ENCODE measurements around the gene CCDC92B.

Gene CCDC92B

DNA sequence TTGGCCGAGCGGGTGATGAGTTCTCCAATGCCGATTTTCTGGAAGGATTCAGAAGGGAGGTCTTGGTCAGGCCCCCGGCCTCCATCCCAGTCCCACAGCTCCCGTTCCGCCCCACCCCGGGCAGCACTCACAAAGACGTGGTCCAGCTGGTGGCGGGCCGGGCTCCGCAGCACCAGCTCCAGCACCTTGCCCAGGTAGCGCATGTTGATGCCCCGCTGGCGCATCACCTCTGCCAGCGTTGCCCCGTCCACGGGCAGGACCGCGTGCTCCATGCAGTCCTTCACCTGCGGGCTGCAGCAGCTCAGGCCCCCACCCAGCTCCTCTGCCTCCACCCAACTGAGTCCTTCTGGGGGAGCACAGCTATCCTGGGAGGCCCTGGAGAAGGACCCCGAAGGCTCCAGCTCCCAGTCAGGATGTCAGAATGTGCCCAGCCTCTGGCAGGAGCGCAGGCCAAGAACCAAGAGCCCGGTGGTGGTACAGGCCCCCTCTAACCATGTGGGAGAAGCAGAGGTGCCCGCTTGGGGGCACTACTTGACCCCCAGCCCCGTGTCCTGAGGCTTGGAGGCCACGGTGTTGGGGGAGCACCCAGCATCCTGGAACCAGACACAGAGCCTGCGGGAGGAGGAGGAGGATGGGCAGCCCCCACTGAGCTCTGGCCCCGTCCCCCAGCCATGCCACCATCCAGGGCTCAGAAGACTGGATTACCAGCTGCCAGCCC, 54.0 kb downstream of the CCDC92B start:
- in situ Hi-C loops (cut with HindIII; ENCODE audit: low pct_ligation_motif_present, low pct_unique_long_range_greater_than_20kb, low sequenced_read_pairs), result no loop called here
- DNase-seq, result no peak

DNA sequence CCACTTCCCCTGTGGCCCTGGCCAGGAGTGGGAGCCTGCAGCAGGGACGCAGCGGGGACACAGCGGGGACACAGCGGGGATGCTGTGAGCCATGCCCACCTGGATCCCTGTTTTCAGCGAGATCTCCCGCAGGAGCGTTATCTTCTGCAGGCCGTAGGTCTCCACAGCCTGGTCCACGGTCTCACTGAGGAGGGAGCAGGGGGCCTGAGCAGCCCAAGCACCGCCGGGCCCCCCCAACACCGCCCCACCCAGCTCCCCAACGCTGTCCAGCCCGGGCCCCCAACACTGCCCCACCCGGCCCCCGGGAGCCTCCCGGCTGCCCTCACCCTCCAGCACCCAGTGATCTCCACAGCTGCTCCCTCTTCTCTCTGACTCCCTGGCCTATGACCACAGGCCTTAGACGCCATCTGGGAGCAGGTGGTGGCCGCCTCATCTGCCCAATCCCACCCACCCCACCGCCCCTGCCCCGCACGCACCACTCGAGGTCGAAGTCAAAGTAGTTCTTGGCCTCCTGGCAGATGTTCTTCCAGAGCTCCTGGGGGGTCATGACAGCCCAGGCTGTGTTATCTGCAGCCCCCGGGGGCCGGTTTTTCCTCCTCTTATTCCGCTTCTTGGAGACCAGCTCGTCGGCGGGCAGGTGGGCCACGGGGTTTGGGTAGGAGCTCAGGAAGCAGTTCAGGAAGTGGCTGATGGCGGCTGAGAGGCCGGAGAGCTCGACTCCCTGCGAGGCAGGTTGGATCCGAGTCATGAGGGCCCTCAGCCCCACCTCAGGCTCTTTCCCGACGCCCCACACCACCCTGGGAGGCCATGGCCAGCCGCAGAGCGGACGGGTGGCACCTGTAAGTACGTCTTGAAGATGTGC, 54.8 kb downstream of the CCDC92B start:
- DNase-seq, result no peak

DNA sequence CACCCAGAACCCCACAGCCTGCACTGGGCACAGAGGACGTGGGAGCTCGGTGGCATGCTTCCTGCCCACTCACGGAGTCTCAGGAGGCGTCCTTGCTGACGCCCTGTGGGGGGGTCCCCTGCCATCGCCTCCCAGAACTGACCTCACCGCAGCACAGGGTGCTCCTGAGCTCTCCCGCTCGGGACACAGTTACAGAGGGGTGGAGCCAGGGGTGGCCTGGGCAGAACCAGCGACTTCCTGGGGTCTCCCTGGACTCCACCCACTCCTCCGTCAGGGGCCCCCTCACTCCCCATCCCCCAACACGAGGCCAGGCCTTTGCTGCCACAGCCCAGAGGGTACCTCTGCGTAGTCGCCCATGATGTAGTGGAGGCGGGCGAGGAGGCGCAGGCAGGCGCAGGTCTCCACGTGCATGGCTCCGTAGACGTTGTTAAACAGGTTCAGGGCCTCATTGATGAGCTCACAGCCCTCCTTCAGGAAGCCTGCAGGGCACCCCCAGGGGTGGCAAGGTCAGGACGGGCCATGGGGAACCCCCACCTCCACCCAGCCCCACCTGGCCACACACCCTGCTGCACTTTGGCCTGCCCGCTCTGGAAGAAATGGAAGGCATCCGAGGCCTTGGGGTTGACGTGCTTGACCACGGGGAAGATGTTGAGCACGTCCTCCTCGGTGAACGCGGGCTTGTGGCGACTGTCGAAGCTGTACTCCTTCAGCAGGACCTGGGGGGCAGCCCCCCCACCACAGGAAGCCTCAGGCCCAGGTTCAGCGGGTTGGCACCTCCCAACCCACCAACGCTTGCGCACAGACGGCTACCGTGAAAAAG, 55.7 kb downstream of the CCDC92B start:
- in situ Hi-C loops (cut with HindIII; ENCODE audit: low pct_ligation_motif_present, low pct_unique_long_range_greater_than_20kb, low sequenced_read_pairs), result no loop called here

More for the DNA sequence above, 54.8 kb downstream of the CCDC92B start:
- in situ Hi-C loops (cut with HindIII; ENCODE audit: low pct_ligation_motif_present, low pct_unique_long_range_greater_than_20kb, low sequenced_read_pairs), result no loop called here

GRCh38 chr17:2692781-2693135, 56.7 kb downstream of the CCDC92B start:
- DNase-seq, result no peak
- in situ Hi-C loops (cut with HindIII; ENCODE audit: low pct_ligation_motif_present, low pct_unique_long_range_greater_than_20kb, low sequenced_read_pairs), result no loop called here

More for the DNA sequence above, 55.7 kb downstream of the CCDC92B start:
- no peak for DNase-seq

DNA sequence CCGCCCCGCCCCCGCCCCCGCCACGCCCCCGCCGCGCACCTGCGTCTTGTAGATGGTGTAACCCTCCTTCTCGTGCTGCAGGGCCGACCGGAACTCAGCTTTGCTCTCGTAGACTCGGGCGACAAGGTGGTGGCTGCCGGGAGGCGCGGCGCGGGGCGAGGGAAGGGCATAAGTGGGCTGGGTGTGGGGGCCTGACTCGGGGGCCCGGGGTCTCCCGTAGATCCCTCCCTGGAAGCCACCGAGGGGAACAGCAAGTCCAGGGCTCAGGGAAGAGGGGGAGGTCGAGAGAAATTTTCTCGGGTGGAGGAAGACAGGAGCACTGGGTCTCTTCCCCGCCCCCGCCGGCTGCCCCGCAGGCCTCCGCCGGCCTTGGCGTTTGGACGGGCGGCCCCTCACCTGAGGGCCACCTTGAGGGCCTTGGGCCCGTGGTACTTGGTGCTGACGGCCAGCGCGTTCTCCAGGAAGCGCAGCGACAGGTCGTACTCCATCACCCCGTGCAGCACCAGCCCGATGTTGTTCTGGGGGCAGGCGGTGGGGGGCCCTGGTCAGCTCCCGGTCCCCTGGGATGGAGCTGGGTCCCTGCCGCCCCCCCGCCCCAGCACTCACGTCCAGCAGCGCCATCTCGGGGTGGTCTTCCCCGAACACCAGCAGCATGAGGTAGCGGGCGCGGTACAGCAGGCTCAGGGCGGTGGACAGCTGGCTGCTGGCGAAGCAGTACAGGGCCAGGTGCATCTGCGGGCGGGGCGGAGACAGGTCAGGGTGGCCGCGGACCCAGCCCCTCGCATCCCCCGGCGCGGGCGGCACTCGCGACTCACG, 57.3 kb downstream of the CCDC92B start:
- DNase-seq, result no peak
- in situ Hi-C loops (cut with HindIII; ENCODE audit: low pct_ligation_motif_present, low pct_unique_long_range_greater_than_20kb, low sequenced_read_pairs), result no loop called here

DNA sequence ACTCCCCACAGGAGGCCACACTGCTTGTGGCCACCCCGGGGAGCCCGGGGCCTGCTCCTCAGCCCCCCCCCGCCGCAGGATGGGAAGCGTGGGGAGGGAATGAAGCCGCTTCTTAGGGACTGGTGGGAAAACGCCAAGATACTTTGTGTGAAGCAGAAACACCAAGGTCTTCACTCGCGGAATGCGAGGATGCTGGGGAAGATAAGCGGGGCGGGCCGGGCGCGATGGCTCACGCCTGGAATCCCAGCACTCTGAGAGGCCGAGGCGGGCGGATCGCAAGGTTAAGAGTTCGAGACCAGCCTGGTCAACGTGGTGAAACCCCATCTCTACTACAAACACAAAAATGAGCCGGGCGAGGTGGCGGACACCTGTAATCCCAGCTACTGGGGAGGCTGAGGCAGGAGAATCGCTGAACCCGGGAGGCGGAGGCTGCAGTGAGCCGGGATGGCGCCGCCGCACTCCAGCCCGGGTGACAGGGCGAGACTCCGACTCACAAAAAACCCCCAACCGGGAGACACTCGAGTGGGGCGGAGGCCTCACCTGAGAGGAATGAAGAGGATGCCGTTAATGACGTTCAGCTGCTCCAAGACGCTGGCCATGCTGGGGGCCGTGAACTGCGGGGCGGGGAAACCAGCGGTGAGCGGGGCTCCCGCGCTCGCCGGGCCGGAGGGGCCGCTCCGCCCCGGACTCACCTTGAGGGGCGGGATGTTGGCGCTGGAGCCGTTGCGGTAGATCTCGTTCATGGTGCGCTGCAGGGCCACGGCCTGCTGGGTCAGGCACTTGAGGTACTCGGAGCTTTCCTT, 58.2 kb downstream of the CCDC92B start:
- no peak for DNase-seq
- in situ Hi-C loops (cut with HindIII; ENCODE audit: low pct_ligation_motif_present, low pct_unique_long_range_greater_than_20kb, low sequenced_read_pairs), result no loop called here

DNA sequence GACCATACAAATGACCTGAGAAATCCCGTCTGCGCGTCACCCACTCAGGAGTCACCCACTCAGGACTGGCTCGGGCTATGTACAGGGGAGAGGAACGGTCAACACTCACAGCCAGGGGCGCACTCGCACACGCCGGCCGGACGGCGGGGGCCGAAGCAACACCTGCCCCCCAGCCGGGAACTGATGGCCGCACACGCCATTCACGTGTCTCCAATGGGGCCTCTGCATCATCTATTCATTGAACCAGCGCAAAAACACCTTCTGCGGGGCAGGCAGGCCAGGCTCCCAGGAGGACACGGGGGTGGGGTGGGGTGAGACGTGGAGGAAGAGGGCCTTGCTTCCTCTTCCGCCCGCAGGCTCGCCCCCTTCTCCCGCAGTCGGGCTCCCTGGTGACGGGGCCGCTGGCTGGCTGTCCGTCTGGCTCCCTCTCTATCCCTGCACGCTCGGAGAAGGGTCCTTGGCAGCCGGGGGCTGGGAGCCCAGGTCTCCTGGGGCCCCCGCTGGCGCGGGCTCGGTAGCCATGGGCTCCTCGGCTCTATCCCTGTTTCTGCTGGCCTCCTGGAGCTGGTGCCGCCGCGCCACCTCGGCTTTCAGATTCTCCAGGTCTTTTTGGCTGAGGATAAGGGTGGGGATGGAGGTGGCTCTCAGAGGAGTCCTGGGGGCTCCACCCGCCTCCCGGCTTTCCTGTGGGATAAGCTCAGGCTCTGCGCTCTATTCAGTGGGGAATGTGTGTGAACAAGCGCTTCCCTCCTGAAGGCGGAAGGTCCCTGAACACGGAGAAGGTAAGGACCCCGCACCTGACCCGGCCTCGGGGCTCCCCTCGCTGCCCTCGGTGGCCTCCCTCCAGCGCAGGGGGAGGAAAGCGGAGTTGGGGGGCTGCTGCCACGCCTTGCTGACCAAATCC, 59.0 kb downstream of the CCDC92B start:
- in situ Hi-C loops (cut with HindIII; ENCODE audit: low pct_ligation_motif_present, low pct_unique_long_range_greater_than_20kb, low sequenced_read_pairs), result no loop called here
- DNase-seq, result no peak

DNA sequence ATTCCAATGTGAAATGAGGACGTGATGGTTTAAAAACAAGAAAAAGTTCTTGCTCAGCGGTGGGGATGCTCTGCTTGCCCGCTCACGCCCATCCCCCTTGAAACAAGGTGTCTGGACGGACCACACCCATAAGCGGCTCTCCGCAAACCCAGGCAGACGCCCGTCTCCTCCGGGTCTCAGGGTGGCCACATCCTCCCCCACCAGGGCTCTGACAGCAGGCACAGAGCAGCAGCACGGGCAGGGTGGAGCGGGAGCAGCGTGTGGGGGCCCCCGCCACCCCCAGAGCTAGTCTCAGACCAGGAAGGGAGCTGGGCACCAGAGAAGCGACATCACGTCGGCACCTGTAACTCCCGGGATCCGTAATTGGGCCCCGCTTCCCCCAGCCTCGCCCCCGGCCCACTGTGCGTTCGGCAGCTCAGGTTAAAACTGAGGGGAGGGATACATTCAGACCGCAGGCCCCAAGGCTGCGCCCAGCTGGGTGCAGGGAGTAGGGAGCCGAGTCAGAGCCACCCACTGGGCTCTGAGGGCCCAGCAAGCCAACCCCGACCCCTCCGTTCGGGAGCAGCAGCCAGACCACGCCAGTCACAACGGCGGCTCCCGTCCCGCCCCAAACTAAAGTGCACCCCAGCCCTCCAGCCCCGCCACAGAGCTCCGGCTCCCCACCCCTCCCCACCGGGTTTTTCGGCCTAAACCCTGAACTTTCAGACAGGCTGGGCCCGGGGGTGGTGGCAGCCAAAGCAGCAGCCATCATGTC, 59.9 kb downstream of the CCDC92B start:
- in situ Hi-C loops (cut with HindIII; ENCODE audit: low pct_ligation_motif_present, low pct_unique_long_range_greater_than_20kb, low sequenced_read_pairs), result no loop called here

GRCh38 chr17:2688351-2689342, 60.8 kb downstream of the CCDC92B start:
- in situ Hi-C loops (cut with HindIII; ENCODE audit: low pct_ligation_motif_present, low pct_unique_long_range_greater_than_20kb, low sequenced_read_pairs), result no loop called here
- no peak for DNase-seq

More for the DNA sequence above, 59.9 kb downstream of the CCDC92B start:
- DNase-seq, result no peak

DNA sequence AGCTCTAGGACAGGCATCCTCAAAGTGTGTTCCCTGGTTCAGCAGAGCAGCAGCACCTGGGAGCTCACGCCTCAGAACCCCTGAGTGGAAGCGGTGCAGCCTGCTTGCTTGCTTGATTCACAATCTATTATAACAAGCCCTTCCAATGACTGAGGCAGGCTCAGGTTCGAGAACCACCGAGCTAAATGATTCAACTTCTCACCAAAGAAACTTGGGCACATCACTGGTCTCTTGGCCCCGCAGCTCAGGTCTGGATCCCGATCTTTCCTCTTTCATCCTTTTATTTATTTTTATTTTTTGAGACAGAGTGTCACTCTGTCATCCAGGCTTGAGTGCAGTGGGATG, 62.4 kb downstream of the CCDC92B start:
- in situ Hi-C loops (cut with HindIII; ENCODE audit: low pct_ligation_motif_present, low pct_unique_long_range_greater_than_20kb, low sequenced_read_pairs), result no loop called here
- no peak for DNase-seq

DNA sequence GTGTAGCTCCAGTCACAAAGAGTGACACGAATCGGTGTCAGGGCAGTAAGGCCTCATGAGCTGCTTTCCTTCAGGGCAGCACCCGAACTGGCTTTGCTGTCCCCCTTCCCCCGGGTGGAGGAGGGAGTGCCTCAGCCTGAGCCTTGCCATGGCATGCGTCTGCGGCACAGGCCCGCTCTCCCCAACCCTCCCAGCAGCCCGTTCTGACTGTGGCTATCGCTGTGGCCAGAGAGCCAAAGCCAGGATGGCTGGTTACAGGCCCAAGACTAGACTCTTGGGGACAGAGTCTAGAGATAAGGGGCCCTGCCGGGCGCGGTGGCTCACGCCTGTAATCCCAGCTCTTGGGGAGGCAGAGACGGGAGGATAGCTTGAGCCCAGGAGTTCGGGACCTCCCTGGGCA, 63.8 kb downstream of the CCDC92B start:
- no peak for DNase-seq
- in situ Hi-C loops (cut with HindIII; ENCODE audit: low pct_ligation_motif_present, low pct_unique_long_range_greater_than_20kb, low sequenced_read_pairs), result no loop called here

DNA sequence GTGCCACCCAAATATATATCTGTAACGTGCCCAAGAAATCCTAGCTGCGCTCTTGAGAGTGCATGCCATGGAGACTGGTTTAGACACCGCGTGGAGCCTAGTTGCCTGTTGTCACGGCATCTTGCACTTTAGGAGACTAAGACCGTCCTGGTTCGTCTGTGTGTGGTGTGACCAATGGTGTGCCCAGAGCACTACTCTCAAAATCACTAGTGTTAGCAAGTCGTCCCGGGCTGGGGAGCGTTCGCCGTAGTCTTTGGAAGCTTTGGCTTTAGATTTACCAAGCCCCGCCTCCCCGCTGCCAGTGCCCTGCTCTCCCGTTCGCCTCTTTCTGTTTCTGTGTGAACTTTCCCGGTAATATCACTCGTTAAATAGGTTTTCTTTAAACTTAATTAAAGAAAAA, 64.9 kb downstream of the CCDC92B start:
- in situ Hi-C loops (cut with HindIII; ENCODE audit: low pct_ligation_motif_present, low pct_unique_long_range_greater_than_20kb, low sequenced_read_pairs), result no loop called here
- DNase-seq, result no peak

DNA sequence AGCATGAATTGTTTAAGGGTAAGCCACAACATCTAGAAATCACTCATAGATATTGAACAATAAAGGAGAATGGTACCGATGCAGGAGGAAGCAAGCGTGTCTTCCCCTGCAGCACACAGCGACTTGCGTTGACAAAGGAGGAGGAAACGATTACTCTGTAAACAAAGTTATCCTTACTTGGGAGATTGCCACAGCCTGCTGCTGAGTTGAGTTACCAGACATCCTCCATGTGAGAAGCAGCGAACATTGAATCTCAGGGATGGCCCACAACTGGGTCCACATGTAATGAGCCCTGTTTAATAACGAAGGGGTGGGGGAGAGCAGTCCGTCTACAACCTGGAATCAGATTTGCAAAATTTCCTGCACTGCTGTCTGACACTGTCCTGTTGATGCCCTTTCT, 65.5 kb downstream of the CCDC92B start:
- in situ Hi-C loops (cut with HindIII; ENCODE audit: low pct_ligation_motif_present, low pct_unique_long_range_greater_than_20kb, low sequenced_read_pairs), result no loop called here
- no peak for DNase-seq

DNA sequence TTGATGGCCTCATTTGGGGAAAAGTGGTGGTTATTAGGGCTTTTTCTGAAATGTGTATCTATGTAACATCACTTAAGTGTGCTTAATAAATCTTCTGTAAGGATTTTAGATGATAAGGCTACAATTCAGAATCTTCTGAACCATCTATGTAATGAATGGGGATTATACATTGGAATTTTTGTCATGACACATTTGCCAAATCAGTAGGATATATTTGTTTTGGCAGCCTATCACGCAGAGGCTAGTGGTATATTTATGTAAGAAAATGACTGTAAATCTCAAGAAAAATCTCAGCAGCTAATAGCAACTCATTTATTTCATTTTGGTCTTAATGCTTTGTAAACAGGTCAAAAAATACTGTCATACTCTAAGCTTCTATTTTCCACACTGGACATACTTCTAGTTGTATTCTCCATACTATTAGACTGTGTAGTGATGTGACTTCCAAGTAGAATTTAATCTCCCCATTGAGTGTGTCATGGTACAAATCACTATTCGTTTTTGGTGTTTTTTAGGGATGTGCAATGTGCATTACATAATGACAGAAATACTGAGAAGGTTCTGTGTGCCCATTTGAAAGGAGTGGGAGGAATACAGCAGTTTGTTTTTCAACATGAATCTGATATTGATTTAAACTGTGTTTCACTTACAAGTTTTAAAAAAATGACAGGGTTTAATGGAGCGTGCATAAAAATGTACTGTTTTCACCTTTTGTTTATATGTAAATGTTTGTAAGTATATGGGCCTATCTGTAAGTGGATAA, 67.1 kb downstream of the CCDC92B start:
- in situ Hi-C loops (cut with HindIII; ENCODE audit: low pct_ligation_motif_present, low pct_unique_long_range_greater_than_20kb, low sequenced_read_pairs), result no loop called here
- no peak for DNase-seq
